T-helper 1 cell treated with Interleukin-12 subunit alpha and Interleukin-12 subunit beta and Interleukin-4 antibody, amounts not matched to agents 30 ng/mL and 1 ng/mL, for 36 hours (primary cell): ENCODE data around the gene WDR45B. TPM values are rescaled to one million over a fixed set of nuclear protein-coding genes. Genes with fewer than 3 reads are reported as not detected.

Experiments used
- intact Hi-C: fragments of 100-400 bp; cut with micrococcal nuclease; formaldehyde crosslinking; loops from one replicate; pipeline ENCODE4 v1.15.1; 2024
- total RNA-seq: library from RNA; stranded (reverse); gene quantifications from 2 replicates; pipeline ENCODE4 v1.2.3, GENCODE V29; 2022

The WDR45B gene
- total RNA-seq, result 37.0 and 43.7 TPM in 2 replicates

DNA sequence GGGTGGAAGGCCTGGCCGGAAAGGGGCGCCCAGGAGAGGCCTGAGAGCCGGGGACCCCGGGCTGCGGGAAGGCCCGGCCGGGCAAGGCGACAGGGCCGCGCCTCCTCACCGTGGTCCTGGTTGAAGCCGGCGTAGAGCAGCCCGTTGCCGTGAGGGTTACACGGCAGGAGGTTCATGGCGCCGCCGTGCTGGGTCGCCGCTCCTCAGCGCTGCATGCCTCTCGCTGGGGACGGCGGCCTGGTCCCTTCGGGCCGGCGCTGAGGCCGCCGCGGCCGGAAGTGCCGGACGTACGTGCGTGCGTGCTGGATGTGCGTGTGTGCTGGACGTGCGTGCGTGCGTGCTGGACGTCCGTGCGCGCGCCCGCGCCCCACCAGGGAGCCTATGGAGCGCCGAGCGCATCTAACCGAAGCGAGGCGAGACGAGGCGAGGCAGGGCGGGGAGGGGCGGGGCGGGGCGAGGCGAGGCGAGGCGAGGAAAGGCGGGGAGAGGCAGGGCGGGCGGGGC is at the start of gene WDR45B:
WDR45B (minus strand) TSS at position 280 of the 504 bp plus-strand sequence; CDS start at position 176, 104 bp downstream.
- intact Hi-C loops, result loop anchor here (1.0 to 5.0 kb wide), 6 partner anchors 50 to 404 kb away; partner anchors contain the start of genes CYBC1, FN3KRP, HEXD and OGFOD3

DNA sequence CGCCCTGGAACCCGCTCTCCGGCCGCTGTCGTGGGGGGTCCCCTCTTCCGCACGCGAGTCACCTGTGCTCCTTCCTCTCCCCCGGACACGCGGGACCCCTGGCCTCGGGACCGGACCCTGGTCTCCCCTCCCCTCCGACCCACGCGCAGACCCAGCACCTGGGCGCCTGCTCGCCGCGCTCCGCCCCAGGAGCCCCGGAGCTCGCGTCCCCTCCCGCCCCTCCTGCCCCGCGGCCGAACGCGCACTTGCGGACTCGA is 49.5 kb upstream of the WDR45B start:
- intact Hi-C loops, result loop anchor here (1.0 to 2.0 kb wide), 5 partner anchors 19 to 354 kb away; partner anchors contain the start of genes FN3KRP, NARF, TBCD and WDR45B

- intact Hi-C loops, result no loop called here
Measured at GRCh38 chr17:82696916-82697807, 48.9 kb upstream of the WDR45B start.

DNA sequence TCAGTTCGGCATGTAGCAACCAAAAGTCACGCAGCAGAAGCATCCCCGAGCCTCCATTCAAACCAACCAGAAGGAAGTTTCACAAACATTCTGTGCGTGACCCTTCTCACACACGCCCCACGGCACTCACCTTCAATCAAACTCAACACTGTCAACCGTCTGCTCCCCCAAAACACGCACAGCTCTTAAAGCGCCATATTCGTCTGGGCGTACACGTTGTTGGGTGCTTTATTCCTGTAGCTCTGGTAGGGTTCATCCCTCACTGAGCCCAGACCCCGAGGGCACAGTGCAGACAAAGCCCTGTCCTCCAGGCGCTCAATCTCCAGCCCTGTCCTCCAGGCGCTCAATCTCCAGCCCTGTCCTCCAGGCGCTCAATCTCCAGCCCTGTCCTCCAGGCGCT is 48.0 kb upstream of the WDR45B start:
- intact Hi-C loops, result no loop called here

GRCh38 chr17:82694647-82695046 is 46.4 kb upstream of the WDR45B start:
- intact Hi-C loops, result no loop called here

DNA sequence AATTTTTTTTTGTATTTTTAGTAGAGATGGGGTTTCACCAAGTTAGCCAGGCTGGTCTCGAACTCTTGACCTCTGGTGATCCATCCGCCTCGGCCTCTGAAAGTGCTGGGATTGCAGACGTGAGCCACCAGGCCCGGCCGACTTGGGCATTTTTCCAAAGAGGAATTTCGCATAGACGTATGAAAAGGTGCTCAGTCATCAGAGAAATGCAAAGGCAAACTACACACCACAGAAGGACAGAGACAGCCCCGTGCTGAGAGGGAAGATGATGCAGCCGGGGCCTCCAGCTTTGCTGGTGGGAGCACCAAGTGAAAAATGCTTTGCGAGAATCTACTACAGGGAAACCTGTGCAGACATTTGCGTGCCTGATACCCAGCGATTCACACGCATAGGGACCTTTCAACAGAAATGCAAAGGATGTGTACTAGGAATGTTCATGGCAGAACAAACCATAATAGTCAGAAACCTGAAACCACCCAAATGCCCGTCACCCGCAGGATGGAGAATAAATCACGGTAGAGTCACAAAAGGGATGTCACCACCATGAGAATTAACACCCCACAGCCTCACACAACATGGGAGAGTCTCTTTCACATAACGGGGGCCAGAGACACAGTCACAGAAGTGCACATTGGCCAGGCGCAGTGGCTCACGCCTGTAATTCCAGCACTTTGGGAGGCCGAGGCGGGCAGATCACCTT is 45.1 kb upstream of the WDR45B start:
- intact Hi-C loops, result no loop called here

DNA sequence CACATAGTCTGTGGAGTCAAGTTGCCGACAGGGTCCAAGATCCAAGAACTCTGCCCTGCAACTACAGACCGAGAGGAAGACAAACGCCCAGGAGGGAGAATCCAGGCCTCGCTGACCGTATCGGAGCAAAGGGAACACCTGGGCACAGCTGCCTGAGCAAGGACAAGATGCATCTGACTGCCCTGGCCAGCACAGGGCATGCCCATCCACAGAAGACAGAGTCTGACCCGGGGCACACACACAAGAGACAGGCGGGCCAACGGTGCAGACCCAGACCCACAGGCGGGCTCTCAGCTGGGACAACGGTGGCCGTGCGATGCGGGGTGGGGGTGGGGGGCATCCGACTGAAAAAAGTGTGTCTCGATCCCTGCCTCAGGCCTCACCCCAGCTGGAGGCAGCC is 44.0 kb upstream of the WDR45B start:
- intact Hi-C loops, result no loop called here

DNA sequence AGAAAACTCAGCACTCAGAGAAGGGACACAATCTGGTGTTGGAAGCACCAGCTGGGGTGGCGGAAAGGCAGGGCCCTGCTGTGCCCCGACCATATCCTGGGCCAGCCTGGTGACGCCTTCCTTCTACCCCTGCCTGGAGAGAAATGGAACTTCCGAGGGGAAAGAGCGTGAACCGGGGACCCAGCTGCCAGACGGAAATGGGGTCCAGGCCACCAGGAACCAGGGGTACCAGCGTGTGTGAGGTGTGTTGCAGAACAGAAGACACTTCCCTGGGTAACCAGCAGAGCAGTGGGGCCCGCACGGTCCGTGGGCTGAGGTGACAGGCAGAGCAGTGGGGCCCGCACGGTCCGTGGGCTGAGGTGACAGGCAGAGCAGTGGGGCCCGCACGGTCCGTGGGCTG is 43.5 kb upstream of the WDR45B start:
- intact Hi-C loops, result no loop called here

DNA sequence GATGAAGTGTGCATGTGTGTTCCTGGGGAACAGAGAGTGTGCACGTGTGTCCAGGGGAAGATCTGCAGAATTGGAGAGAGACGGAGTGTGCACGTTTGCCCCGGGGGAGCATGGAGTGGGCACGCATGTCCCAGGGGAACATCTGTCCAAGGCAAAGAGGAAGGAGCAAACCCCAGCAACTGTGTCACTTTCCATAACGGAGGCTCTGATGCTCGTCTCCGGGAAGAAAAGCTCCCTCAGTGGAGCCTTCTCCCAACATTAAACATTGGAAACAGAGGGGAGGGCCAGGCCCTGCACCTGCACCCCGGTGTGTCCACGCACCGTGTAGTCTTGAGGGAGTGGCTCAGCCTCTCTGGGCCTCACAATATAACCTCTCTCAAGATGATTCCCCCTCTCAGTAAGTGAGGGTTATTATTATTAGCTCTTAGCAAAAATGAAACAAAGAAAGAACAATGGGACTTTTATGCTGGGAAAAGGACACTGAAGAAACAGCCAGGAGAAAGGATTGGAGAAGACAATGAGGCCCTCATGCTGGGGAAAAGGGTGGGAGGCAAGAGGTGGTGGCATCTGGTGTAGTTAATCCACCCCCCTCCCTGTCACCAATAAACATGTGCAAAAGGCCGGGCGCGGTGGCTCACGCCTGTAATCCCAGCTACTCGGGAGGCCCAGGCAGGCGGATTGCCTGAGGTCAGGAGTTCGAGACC is 42.7 kb upstream of the WDR45B start:
- intact Hi-C loops, result no loop called here

GRCh38 chr17:82689077-82689476 is 40.8 kb upstream of the WDR45B start:
- intact Hi-C loops, result no loop called here

- intact Hi-C loops, result no loop called here
Measured at GRCh38 chr17:82687871-82688270, 39.6 kb upstream of the WDR45B start.

- intact Hi-C loops, result no loop called here
Measured at GRCh38 chr17:82687375-82687861, 39.2 kb upstream of the WDR45B start.

DNA sequence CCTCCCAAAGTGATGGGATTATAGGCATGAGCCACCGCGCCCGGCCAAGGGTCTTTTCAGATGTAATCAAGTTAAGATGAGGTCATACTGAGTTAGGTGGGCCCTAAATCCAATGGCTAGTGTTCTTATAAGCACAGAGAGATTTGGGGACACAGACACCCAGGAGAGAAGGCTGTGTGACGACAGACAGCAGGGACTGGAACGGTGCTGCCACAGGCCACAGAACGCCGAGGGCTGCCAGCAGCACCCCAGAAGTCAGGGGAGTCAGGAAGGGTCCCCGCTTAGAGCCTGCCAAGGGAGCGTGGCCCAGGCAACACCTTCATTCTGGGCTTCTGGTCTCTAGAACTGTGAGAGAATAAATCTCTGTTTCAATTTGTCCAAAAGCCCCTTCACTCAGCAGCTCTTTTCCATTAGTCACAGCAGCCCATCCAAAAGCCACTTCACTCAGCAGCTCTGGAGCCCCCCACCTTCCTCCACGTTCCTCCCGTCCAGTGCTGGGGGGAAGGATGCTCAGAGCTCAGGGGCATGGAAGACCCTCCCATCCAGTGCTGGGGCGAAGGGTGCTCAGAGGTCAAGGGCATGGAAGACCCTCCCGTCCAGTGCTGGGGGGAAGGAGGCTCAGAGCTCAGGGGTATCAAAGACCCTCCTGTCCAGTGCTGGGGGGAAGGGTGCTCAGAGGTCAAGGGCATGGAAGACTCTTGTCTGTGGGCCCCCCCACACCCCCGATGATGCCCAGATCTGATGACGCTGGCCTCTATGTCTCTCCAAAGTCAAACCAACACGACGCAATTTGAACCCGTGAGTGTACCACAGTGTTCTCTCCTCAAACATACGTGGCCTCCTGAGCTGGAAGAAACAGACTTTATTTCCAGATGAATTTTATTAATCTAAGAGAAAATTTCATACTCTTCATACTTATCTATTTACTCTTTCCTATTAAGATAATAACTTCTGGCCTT is 38.4 kb upstream of the WDR45B start:
- intact Hi-C loops, result no loop called here

DNA sequence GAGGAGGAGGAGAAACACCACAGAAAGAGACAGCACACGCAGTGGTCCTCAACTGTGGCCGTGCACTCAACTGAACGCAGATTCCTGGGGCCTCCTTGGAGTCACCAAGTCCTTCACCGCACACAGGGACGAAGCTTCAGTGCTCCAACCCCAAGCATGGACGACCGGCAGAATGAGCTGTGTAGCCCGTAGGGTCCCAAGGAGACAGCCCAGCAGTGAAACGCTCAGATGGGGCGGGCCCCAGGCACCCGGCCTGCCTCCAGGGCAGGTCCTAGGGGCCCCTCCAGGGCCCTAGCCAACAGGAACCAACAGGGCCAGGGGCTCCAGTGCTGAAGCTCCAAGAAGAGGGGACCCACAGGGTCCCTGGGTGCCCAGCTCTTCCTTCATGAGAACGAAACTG is 37.0 kb upstream of the WDR45B start:
- intact Hi-C loops, result no loop called here

DNA sequence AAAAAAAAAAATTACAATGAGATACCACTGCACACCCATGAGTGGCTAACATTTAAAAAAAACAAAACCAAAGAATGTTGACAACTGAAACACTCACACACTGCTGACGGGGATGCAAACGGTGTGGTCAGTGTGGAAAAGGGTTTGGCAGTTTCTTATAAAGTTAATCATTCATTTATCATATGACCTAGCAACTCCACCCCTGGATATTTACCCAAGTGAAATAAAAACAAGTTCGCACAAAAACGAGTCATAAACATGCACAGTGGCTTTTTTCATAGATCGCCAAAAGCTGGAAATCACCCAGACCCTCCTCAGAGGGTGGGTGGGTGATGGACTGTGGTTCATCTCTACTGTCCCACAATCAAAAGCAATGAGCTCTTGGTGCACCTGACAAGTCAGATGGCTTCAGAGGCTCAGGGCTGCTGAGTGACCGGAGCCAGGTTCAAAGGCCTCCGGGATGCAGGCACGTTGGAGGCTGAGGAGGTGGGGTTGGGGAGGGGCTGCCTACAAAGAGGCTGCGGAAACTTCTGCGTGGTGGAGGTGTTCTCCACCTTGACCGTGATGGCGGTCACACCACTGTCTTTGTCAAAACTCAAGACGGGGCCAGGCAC is 36.1 kb upstream of the WDR45B start:
- intact Hi-C loops, result no loop called here

DNA sequence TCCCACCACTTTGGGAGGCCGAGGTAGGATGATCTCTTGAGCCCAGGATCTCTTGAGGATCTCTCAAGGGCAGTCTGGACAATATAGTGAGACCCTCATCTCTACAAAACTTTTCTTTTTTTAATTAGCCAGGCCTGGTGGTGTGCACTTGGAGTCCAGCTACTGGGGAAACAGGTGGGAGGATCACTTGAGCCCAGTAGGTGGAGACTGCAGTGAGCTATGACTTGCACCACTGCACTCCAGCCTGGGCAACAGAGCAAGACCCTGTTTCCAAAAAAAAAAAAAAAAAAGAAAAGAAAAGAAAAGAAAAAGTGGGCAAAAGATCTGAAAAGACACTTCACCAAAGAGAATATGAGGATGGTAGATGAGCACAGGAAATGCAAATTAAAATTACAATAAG is 35.3 kb upstream of the WDR45B start:
- intact Hi-C loops, result no loop called here

- intact Hi-C loops, result no loop called here
Measured at GRCh38 chr17:82681547-82681946, 33.3 kb upstream of the WDR45B start.

GRCh38 chr17:82679586-82680465 is 31.6 kb upstream of the WDR45B start:
- intact Hi-C loops, result no loop called here

DNA sequence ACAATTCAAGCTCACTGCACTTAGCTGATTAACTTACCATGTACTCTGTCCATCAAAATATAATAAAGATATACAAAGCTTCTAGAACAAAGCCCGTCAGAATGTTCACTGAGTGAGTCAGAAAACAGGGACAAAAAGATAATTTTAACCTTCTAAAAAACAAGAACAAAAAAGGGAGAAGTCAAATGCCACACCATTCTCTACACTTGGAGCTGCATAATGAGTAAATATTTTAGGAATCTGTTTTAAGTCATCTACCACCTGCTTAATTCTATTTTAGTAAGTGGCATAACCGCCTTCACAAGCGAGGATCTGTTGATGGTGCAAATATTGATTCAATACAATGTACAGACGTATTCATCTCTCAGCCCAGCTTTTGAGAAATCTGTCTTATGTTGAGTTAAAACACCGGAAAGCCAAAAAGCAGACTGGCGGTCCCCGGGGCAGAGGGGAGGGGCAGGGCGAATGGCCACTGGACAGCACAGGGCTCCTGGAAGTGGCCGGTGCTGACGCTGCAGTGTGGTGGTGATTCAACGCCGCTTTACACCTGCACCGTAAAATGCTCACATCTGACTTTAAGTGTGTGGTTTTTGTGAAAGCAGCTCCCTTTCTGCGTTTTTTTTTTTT is 30.1 kb upstream of the WDR45B start:
- intact Hi-C loops, result no loop called here
